HepG2 (cell line): Measurements from ENCODE around the gene ZNF740. TPM values are rescaled to one million over a fixed set of nuclear protein-coding genes. Genes with fewer than 3 reads are reported as not detected.

ENCODE experiments used
- ATAC-seq: fragments of 200-7000 bp; cut with Tn5 transposase; 3 replicates; pipeline ENCODE4 v1.9.1; 2020; ENCODE audit warnings: mild to moderate bottlenecking, moderate library complexity
- BruUV-seq: library from RNA; stranded (reverse); fragments of 400-500 nt; replicated peaks from 2 replicates; lab custom pipeline; 2021; lab: Mats Ljungman, UMichigan
- CTCF ChIA-PET: fragments of 300-600 bp; formaldehyde crosslinking; extraction: SDS; loops from one replicate; lab custom pipeline; 2021; ENCODE audit warnings: low total read pairs, inconsistent platforms, low intra/inter-chr PET ratio; lab: Yijun Ruan, JAX
- POLR2A ChIA-PET: fragments of 350-600 bp; sonication (Branson Sonifier 250); formaldehyde crosslinking; loops from one replicate; lab custom pipeline; 2020; ENCODE audit warnings: antibody characterized with exemption, inconsistent platforms; lab: Yijun Ruan, JAX
- DNase-seq: peaks from one replicate; pipeline ENCODE4 v3.0.0-alpha.2; 2015; ENCODE audit warnings: low spot score
- FAIRE-seq: peaks from 3 replicates; lab custom pipeline; 2011; peaks lifted over from hg19 to GRCh38; lab: Jason Lieb, UNC
- H2AFZ ChIP-seq: one replicate; pipeline ENCODE4 v1.6.1; 2011; ENCODE audit warnings: low read length, inconsistent platforms
- H3K27ac ChIP-seq: fragments of 300-600 bp; 3 replicates; pipeline ENCODE4 v1.8.0; 2011; ENCODE audit warnings: mixed run types, mild to moderate bottlenecking, mixed read lengths, low read length, inconsistent platforms; ENCODE audit not compliant: insufficient read depth; ENCODE audit errors: extremely low read length
- H3K27me3 ChIP-seq, 2 experiments: fragments of 200-600 bp in 1 of 2; 2 replicates in 1 of 2; 3 replicates in 1 of 2; pipeline versions ENCODE4 v1.6.0 to v1.8.0; 2011; ENCODE audit warnings: low read length in 2 of 2, mild to moderate bottlenecking in 2 of 2, moderate library complexity in 2 of 2, inconsistent platforms in 1 of 2; ENCODE audit not compliant: insufficient read depth in 2 of 2, control insufficient read depth in 1 of 2
- H3K36me3 ChIP-seq, 2 experiments: fragments of 200-600 bp in 1 of 2; replicated peaks in 1 of 2; 2 replicates in 1 of 2; 3 replicates in 1 of 2; pipeline versions ENCODE4 v1.5.1 to v1.8.0; 2011; ENCODE audit warnings: low read length in 2 of 2, inconsistent platforms in 1 of 2; ENCODE audit not compliant: insufficient read depth in 2 of 2, control insufficient read depth in 1 of 2
- H3K4me1 ChIP-seq: 2 replicates; pipeline ENCODE4 v1.5.1; 2012; ENCODE audit warnings: low read length, inconsistent platforms; ENCODE audit not compliant: insufficient read depth
- H3K4me2 ChIP-seq: 2 replicates; pipeline ENCODE4 v1.6.0; 2011; ENCODE audit warnings: low read depth, low read length, inconsistent platforms
- H3K4me3 ChIP-seq, 3 experiments: fragments of 200-600 bp in 1 of 3; sonication (generic), shearing (Covaris generic) in 1 of 3; replicated peaks in 1 of 3; 2 replicates each; pipeline ENCODE4 v1.5.1; 2011 to 2016; ENCODE audit warnings: low read length in 3 of 3, inconsistent platforms in 2 of 3, low read depth in 2 of 3, mild to moderate bottlenecking in 2 of 3, control low read depth in 1 of 3, mixed read lengths in 1 of 3; ENCODE audit not compliant: insufficient read depth in 1 of 3
- H3K79me2 ChIP-seq: one replicate; pipeline ENCODE4 v1.6.1; 2011; ENCODE audit warnings: low read length, inconsistent platforms; ENCODE audit not compliant: insufficient read depth
- H3K9ac ChIP-seq: 2 replicates; pipeline ENCODE4 v1.6.0; 2011; ENCODE audit warnings: mild to moderate bottlenecking, low read depth, low read length, inconsistent platforms; ENCODE audit not compliant: insufficient read depth
- H3K9me3 ChIP-seq: 2 replicates; pipeline ENCODE4 v1.5.1; 2012; ENCODE audit warnings: mild to moderate bottlenecking, low read length
- H4K20me1 ChIP-seq: 2 replicates; pipeline ENCODE4 v1.6.0; 2011; ENCODE audit warnings: inconsistent platforms, mild to moderate bottlenecking, low read length, moderate library complexity; ENCODE audit not compliant: insufficient read depth
- ASH2L ChIP-seq: fragments of 300-600, 200-600 bp; sonication (generic); IDR thresholded peaks from 2 replicates; pipeline ENCODE4 v1.7.0; 2017; ENCODE audit warnings: low read depth, mild to moderate bottlenecking, moderate library complexity, mixed read lengths, low read length; ENCODE audit not compliant: insufficient read length
- ATF7-NPFF ChIP-seq: sonication (generic); formaldehyde crosslinking; IDR thresholded peaks from 2 replicates; pipeline ENCODE4 v1.8.1; 2023; ENCODE audit warnings: mild to moderate bottlenecking, low read depth, missing genetic modification reagents, moderate library complexity
- CREM ChIP-seq, 2 experiments: sonication (generic) in 1 of 2; formaldehyde crosslinking in 1 of 2; IDR thresholded peaks; 2 replicates each; pipeline versions ENCODE4 v1.4.0 to v1.6.1; 2016 to 2020; ENCODE audit warnings: antibody characterized with exemption in 1 of 2, mild to moderate bottlenecking in 1 of 2, missing genetic modification reagents in 1 of 2
- DPF2 ChIP-seq: sonication (generic); formaldehyde crosslinking; IDR thresholded peaks from 2 replicates; pipeline ENCODE4 v1.4.0; 2020; ENCODE audit warnings: mild to moderate bottlenecking, low read depth, missing genetic modification reagents, borderline replicate concordance
- MYNN ChIP-seq: sonication (generic); formaldehyde crosslinking; IDR thresholded peaks from 2 replicates; pipeline ENCODE4 v1.4.0; 2020; ENCODE audit warnings: mild to moderate bottlenecking, low read depth, missing genetic modification reagents
- NR0B2 ChIP-seq: sonication (generic); formaldehyde crosslinking; IDR thresholded peaks from 2 replicates; pipeline ENCODE4 v1.4.0; 2020; ENCODE audit warnings: mild to moderate bottlenecking, missing genetic modification reagents
- RORA ChIP-seq: sonication (generic); formaldehyde crosslinking; IDR thresholded peaks from 2 replicates; pipeline ENCODE4 v1.5.0; 2020; ENCODE audit warnings: mild to moderate bottlenecking, missing genetic modification reagents, moderate library complexity
- SALL1 ChIP-seq: sonication (generic); formaldehyde crosslinking; IDR thresholded peaks from 2 replicates; pipeline ENCODE4 v1.8.0; 2022; ENCODE audit warnings: mild to moderate bottlenecking, missing genetic modification reagents
- ZFX ChIP-seq: sonication (generic); formaldehyde crosslinking; IDR thresholded peaks from 2 replicates; pipeline ENCODE4 v1.4.0; 2020; ENCODE audit warnings: mild to moderate bottlenecking, low read depth, missing genetic modification reagents, moderate library complexity
- ZMAT3 ChIP-seq: sonication (generic); formaldehyde crosslinking; conservative IDR thresholded peaks from 2 replicates; pipeline ENCODE4 v1.7.0; 2021; ENCODE audit warnings: missing genetic modification reagents
- ZNF251 ChIP-seq: sonication (generic); formaldehyde crosslinking; IDR thresholded peaks from 2 replicates; pipeline ENCODE4 v1.9.0; 2021; ENCODE audit warnings: mild to moderate bottlenecking, missing genetic modification reagents
- ZNF691 ChIP-seq: sonication (generic); formaldehyde crosslinking; IDR thresholded peaks from 2 replicates; pipeline ENCODE4 v1.4.0; 2020; ENCODE audit warnings: missing genetic modification reagents, low read depth, mild to moderate bottlenecking, borderline replicate concordance
- ZNF878 ChIP-seq: sonication (generic); formaldehyde crosslinking; IDR thresholded peaks from 2 replicates; pipeline ENCODE4 v1.8.1; 2023; ENCODE audit warnings: mild to moderate bottlenecking, missing genetic modification reagents, moderate library complexity
- WGBS: methylation state at CpG from one replicate; pipeline ENCODE4 v1.1.6; 2017; ENCODE audit warnings: low lambda C conversion rate; 5-methylcytosine and 5-hydroxymethylcytosine counted together
- in situ Hi-C: cut with HindIII; loops from 2 replicates; pipeline ENCODE4 v1.10.0; 2017; ENCODE audit warnings: low pct_unique_long_range_greater_than_20kb; ENCODE audit not compliant: extremely low pct_ligation_motif_present
- intact Hi-C: fragments of 100-400 bp; cut with micrococcal nuclease; formaldehyde crosslinking; loops from one replicate; pipeline ENCODE4 v1.10.0; 2022; ENCODE audit not compliant: unreplicated experiment
- polyA plus RNA-seq, 8 experiments: library from polyadenylated mRNA; depleted of rRNA in 3 of 8; stranded (reverse) in 7 of 8; unstranded in 1 of 8; fragments of >200 nt; fragmentation: Illumina TruSeq in 4 of 8; extraction: Trizol in 4 of 8; gene quantifications; 2 replicates each; pipeline versions ENCODE4 v1.2.1 to v1.2.3, GENCODE V29; 2011 to 2016; ENCODE audit warnings: low read depth in 4 of 8, missing spikeins in 1 of 8, mixed read lengths in 1 of 8; ENCODE audit not compliant: insufficient read depth in 1 of 8
- total RNA-seq, 5 experiments: library from RNA; depleted of rRNA; stranded (reverse); fragments of >200 nt; fragmentation: Illumina TruSeq; extraction: Trizol; gene quantifications; 2 replicates each; pipeline ENCODE4 v1.2.3, GENCODE V29; 2016; ENCODE audit warnings: low read depth in 1 of 5
- TF ChIP-seq, protein P1 (sequence below): sonication (generic); formaldehyde crosslinking; IDR thresholded peaks from 2 replicates; pipeline ENCODE4 v1.8.1; 2023; ENCODE audit warnings: missing genetic modification reagents, mild to moderate bottlenecking, borderline replicate concordance

The ZNF740 gene
- total and polyA plus RNA-seq, 2 of the 13 experiments (the other 11 are each of a cell fraction or from before 2014, with no cell fraction given): 16.9 to 19.0 TPM

- peak overlapping the region in 1 of 3 experiments; percentile 17; a peak in 1 of 6 replicates for H3K4me3 ChIP-seq
- BruUV-seq: no TSS peak
- H3K79me2 ChIP-seq: no peaks in the 10 kb centered on the region
- FAIRE-seq (no peak), DNase-seq (no peak), ATAC-seq (peak; percentile 67)
- ChIA-PET CTCF (interaction anchor here (1.4 to 4.1 kb wide), 2 partner anchors 28 to 30 kb away, joined by 3 to 23 read pairs; no protein-coding TSS in a partner anchor), POLR2A (interaction anchor here (0.9 to 4.5 kb wide), 9 partner anchors 14 to 135 kb away, joined by 3 to 34 read pairs (median 5); partner anchors contain the start of genes CSAD, PFDN5, SOAT2 and ZNF740)
- H2AFZ ChIP-seq: no peak overlapping the region
- no peaks in the 10 kb centered on the region for H3K27me3 ChIP-seq
- H3K9me3 ChIP-seq: no peaks in the 10 kb centered on the region
- H3K4me1 ChIP-seq: peaks cover 44% of the 10 kb centered on the region
- intact Hi-C loops (no loop called here), in situ Hi-C loops (no loop called here)
- no peak overlapping the region for H3K9ac ChIP-seq
- peak overlapping the region; percentile 50 for H3K4me2 ChIP-seq
- TF ChIP-seq CREM (IDR thresholded peaks at IDR 0.05) (no peak), CREM (CRISPR knock-in tag; IDR thresholded peaks at IDR 0.05) (no peak), ZFX (CRISPR knock-in tag) (0 out of 2 replicates have a peak, but pooled peaks have one; percentile 5)
- H3K36me3 ChIP-seq: no peaks in the 10 kb centered on the region
- WGBS: 26% methylated on average over 2 of the region's 2 CpGs
- H3K27ac ChIP-seq: peak overlapping the region; percentile 53
- H4K20me1 ChIP-seq: no peaks in the 10 kb centered on the region
Observed at GRCh38 chr12:53160673-53161072, 19.8 kb upstream of the ZNF740 start.

DNA sequence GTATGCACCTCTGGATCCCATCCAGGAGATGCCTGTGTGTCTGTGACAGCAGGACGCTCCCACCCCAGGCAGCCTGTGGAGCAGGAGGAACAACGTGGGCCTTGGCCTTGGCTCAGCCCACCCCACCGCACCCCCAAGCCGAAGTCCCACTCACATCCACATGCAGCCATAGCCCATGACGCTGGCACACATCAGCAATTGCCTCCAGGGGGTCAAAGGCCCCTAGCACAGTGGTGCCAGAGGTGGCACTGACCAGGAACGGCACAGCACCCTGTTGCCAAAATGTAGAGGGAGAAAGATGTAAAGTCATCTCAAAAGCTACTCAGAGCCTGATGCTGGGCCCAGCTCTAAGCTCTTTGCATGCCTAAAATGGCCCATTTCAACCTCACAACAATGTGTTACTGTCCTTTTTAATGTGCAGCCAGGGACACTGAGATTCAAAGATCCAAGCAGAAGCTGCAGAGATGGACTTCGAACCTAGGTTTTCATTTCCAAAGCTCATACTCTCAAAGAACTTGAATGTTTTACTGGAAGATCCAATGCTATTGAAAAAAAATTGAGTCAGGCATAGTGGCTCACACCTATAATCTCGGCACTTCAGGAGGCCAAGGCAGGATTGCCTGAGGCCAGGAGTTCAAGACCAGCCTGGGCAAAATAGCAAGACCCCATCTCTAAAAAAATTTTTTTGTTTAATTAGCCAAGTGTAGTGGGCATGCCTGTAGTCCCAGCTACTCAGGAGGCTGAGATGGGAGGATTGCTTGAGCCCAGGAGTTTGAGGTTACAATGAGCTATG is 19.2 kb upstream of the ZNF740 start:
- WGBS: 23% methylated on average over 6 of the region's 8 CpGs
- Histone ChIP-seq H3K27me3 (no peaks in the 10 kb centered on the region), H3K27ac (peak overlapping the region; percentile 53), H3K4me3 (peak overlapping the region in 1 of 3 experiments; percentile 17; a peak in 1 of 6 replicates), H3K9me3 (no peaks in the 10 kb centered on the region), H2AFZ (no peak overlapping the region), H3K4me2 (peak overlapping the region; percentile 50), H3K79me2 (no peaks in the 10 kb centered on the region), H3K4me1 (peaks cover 44% of the 10 kb centered on the region), H4K20me1 (no peaks in the 10 kb centered on the region), H3K36me3 (no peaks in the 10 kb centered on the region), H3K9ac (no peak overlapping the region)
- ATAC-seq: peak; percentile 37
- ChIA-PET CTCF (interaction anchor here (1.4 to 4.1 kb wide), 2 partner anchors 27 to 29 kb away, joined by 3 to 23 read pairs; no protein-coding TSS in a partner anchor), POLR2A (interaction anchor here (0.9 to 4.5 kb wide), 7 partner anchors 14 to 134 kb away, joined by 3 to 34 read pairs (median 6); partner anchors contain the start of genes CSAD, PFDN5, SOAT2 and ZNF740)
- in situ Hi-C loops (no loop called here), intact Hi-C loops (no loop called here)
- BruUV-seq: no TSS peak
- peak; percentile 75 for FAIRE-seq
- peak; percentile 74 for DNase-seq
- TF ChIP-seq SALL1 (CRISPR knock-in tag): peak; percentile 25; the same call in 1 of the 2 replicates
- TF ChIP-seq ZNF251: no peak
- no peak for TF ChIP-seq ASH2L
- TF ChIP-seq NR0B2 (CRISPR knock-in tag): no peak
- TF ChIP-seq, protein P1, sequence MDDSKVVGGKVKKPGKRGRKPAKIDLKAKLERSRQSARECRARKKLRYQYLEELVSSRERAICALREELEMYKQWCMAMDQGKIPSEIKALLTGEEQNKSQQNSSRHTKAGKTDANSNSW: no peak
- no peak for TF ChIP-seq ATF7-NPFF (CRISPR knock-in tag)
- TF ChIP-seq MYNN: no peak
- TF ChIP-seq ZMAT3: no peak
- TF ChIP-seq ZNF691 (CRISPR knock-in tag): no peak
- TF ChIP-seq DPF2 (CRISPR knock-in tag): no peak
- TF ChIP-seq ZNF878 (CRISPR knock-in tag): no peak
- TF ChIP-seq RORA (CRISPR knock-in tag): no peak
